Stimulated activated CD8-positive, alpha-beta memory T cell treated with anti-CD3 and anti-CD28 coated beads, Interleukin-15, amount 100 ng/mL, for 4 hours (primary cell): ENCODE measurements around the gene MEMO1.
"Not testable (repeated sequence)": the region's sequence is repeated elsewhere in the genome, so short reads cannot be mapped to it uniquely, and the experiment has no call there.

Experiments
- DNase-seq, 2 donors: peaks; one replicate each; pipeline ENCODE4 v3.0.0-alpha.2; 2020; ENCODE audit warnings: low read depth in 2 of 2

MEMO1 gene

GRCh38 chr2:31957354-31958139, 53.3 kb downstream of the MEMO1 start:
- no peak for DNase-seq

- DNase-seq = not testable (repeated sequence)
Observed at GRCh38 chr2:31956934-31957333, 53.9 kb downstream of the MEMO1 start.

- no peak for DNase-seq
Observed at GRCh38 chr2:31956312-31956711, 54.5 kb downstream of the MEMO1 start.

- not testable (repeated sequence) for DNase-seq
Observed at GRCh38 chr2:31953095-31953494, 57.7 kb downstream of the MEMO1 start.

- DNase-seq = no peak
Observed at GRCh38 chr2:31950946-31951562, 59.8 kb downstream of the MEMO1 start.

GRCh38 chr2:31947871-31948270, 62.9 kb downstream of the MEMO1 start:
- DNase-seq = no peak

GRCh38 chr2:31946838-31947237, 64.0 kb downstream of the MEMO1 start:
- no peak for DNase-seq

GRCh38 chr2:31945572-31945935, 65.3 kb downstream of the MEMO1 start:
- DNase-seq = no peak

- no peak for DNase-seq
Observed at GRCh38 chr2:31944828-31945571, 65.8 kb downstream of the MEMO1 start.

GRCh38 chr2:31943636-31944225, 67.1 kb downstream of the MEMO1 start:
- no peak for DNase-seq

- no peak for DNase-seq
Observed at GRCh38 chr2:31940920-31941319, 69.9 kb downstream of the MEMO1 start.

- DNase-seq = no peak
Observed at GRCh38 chr2:31937741-31938140, 73.1 kb downstream of the MEMO1 start.

- DNase-seq = no peak
Observed at GRCh38 chr2:31935370-31935769, 75.4 kb downstream of the MEMO1 start.

GRCh38 chr2:31933066-31933465, 77.7 kb downstream of the MEMO1 start:
- DNase-seq = no peak

GRCh38 chr2:31932589-31932988, 78.2 kb downstream of the MEMO1 start:
- DNase-seq = no peak

- DNase-seq = no peak
Observed at GRCh38 chr2:31931916-31932315, 78.9 kb downstream of the MEMO1 start.

GRCh38 chr2:31925517-31925916, 85.3 kb downstream of the MEMO1 start:
- DNase-seq = no peak

GRCh38 chr2:31923662-31924061, 87.1 kb downstream of the MEMO1 start:
- DNase-seq = no peak

- no peak for DNase-seq
Observed at GRCh38 chr2:31922542-31923408, 88.0 kb downstream of the MEMO1 start.

- no peak for DNase-seq
Observed at GRCh38 chr2:31920962-31921361, 89.8 kb downstream of the MEMO1 start.

- DNase-seq = no peak
Observed at GRCh38 chr2:31919499-31919898, 91.3 kb downstream of the MEMO1 start.
